Measurements from ENCODE around the gene STKLD1. TPM values are rescaled to one million over a fixed set of nuclear protein-coding genes. Genes with fewer than 3 reads are reported as not detected.

Gene STKLD1
- total RNA-seq, 1 experiment from 2014 or later = 4.1 TPM

DNA sequence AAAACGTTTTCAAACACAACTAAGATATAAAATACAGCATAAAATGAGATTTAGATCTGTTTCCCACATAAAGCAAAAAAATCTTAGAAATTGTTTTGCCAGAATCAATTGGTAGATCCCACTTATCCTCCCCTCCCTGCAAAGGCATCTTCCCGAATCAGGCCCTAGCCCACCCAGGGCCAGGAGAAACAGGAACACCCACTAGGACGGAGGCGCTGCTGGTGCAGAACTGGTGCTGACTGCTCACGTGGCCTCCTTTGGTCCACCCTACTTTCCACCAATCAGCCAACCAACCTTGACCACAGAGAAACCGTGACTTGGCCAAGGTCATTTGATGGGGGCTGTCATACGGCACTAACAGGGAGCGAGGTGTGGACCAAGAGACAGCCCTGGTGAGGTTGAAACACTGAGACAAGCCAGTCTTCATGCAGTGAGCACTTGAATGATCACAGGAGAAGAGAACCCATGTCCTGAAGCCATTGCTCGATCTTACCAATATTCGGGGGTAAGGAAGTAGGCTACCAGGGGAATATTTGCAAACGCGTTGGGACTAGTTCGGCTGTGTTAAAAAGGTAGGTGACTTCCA is 14.6 kb upstream of the STKLD1 start:
- no peak overlapping the region for H3K9ac ChIP-seq (ENCODE audit: low read length)
- BruUV-seq (replicated peaks) = no TSS peak
- no peak for ATAC-seq
- ChIA-PET CTCF (no interaction called here), POLR2A (ENCODE audit: unreplicated experiment) (no interaction called here)
- no peaks in the 10 kb centered on the region for H3F3A ChIP-seq (ENCODE audit: low read length, unreplicated experiment)
- H2AFZ ChIP-seq (ENCODE audit: low read length) = no peak overlapping the region
- peaks cover 19% of the 10 kb centered on the region for H3K36me3 ChIP-seq (ENCODE audit: low read depth, low read length)
- H3K4me2 ChIP-seq (ENCODE audit: low read length) = no peak overlapping the region
- H3K27ac ChIP-seq (ENCODE audit: low read length) = no peak overlapping the region
- no peak overlapping the region for H3K4me3 ChIP-seq (ENCODE audit: low read length)
- no peak for DNase-seq
- H4K20me1 ChIP-seq (ENCODE audit: low read length) = no peaks in the 10 kb centered on the region
- peaks cover 25% of the 10 kb centered on the region for H3K79me2 ChIP-seq (ENCODE audit: low read length)
- no peaks in the 10 kb centered on the region for H3K9me3 ChIP-seq (ENCODE audit: low read length)
- intact Hi-C loops (cut with micrococcal nuclease) = no loop called here
- no peaks in the 10 kb centered on the region for H3K9me2 ChIP-seq (replicated peaks; ENCODE audit: low read length)
- TF ChIP-seq EZH2phosphoT487 (IDR thresholded peaks at IDR 0.05; ENCODE audit: borderline replicate concordance, low read length) (no peak), EZH2 (IDR thresholded peaks at IDR 0.05; ENCODE audit: low read length, unreplicated experiment) (no peak), CTCF (conservative IDR thresholded peaks at IDR 0.05; ENCODE audit: low read depth, low read length) (no peak)
- H3K27me3 ChIP-seq (ENCODE audit: low read length) = no peaks in the 10 kb centered on the region
- H3K4me1 ChIP-seq (ENCODE audit: insufficient read depth, low read length) = peaks cover 11% of the 10 kb centered on the region

DNA sequence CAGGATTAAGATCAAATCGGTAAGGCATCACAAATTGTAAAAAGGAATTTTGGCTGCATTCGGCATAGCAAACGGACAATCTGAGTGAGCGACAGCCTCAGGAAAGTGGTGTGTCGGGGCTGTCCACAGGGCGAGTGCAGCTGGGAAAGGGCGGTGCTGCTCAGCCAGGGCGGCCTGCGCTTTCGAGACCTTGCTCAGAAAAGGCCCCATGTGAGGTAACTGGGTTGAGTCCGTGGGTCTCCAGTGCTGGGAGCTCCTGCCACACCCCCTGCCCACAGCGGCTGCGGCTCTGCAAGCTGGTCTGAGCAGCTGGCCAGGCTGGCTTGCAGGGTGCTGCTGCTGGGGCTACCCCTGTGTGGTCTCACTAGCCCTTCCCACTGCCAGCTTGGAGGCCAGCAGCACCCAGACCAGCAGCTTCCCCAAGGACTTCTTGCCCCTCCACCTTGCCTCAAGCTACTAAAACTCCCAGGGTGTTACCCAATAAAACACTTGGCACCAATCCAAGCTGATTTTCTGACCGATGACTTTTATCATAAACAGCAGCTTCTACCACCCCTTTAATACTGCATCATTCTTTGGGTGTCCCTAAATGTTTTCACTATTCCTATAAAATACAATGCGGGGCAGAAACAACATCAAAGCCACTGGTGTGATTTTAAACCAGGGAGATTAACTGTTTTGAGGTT is 13.7 kb upstream of the STKLD1 start:
- intact Hi-C loops (cut with micrococcal nuclease) = no loop called here
- ATAC-seq (no peak), DNase-seq (no peak)
- peaks cover 24% of the 10 kb centered on the region for H3K79me2 ChIP-seq (ENCODE audit: low read length)
- ChIA-PET POLR2A (ENCODE audit: unreplicated experiment) (no interaction called here), CTCF (no interaction called here)
- H2AFZ ChIP-seq (ENCODE audit: low read length) = no peak overlapping the region
- no peak overlapping the region for H3K27ac ChIP-seq (ENCODE audit: low read length)
- H3K9ac ChIP-seq (ENCODE audit: low read length) = no peak overlapping the region
- H3K4me3 ChIP-seq (ENCODE audit: low read length) = no peak overlapping the region
- H3K4me2 ChIP-seq (ENCODE audit: low read length) = no peak overlapping the region
- no peaks in the 10 kb centered on the region for H3K9me3 ChIP-seq (ENCODE audit: low read length)
- H4K20me1 ChIP-seq (ENCODE audit: low read length) = no peaks in the 10 kb centered on the region
- H3K27me3 ChIP-seq (ENCODE audit: low read length) = no peaks in the 10 kb centered on the region
- H3F3A ChIP-seq (ENCODE audit: low read length, unreplicated experiment) = no peaks in the 10 kb centered on the region
- no peaks in the 10 kb centered on the region for H3K9me2 ChIP-seq (replicated peaks; ENCODE audit: low read length)
- TF ChIP-seq CTCF (conservative IDR thresholded peaks at IDR 0.05; ENCODE audit: low read depth, low read length) (no peak), EZH2 (IDR thresholded peaks at IDR 0.05; ENCODE audit: low read length, unreplicated experiment) (no peak), EZH2phosphoT487 (IDR thresholded peaks at IDR 0.05; ENCODE audit: borderline replicate concordance, low read length) (no peak)
- peaks cover 19% of the 10 kb centered on the region for H3K36me3 ChIP-seq (ENCODE audit: low read depth, low read length)
- BruUV-seq (replicated peaks) = TSS peak; percentile 27
- peaks cover 6% of the 10 kb centered on the region for H3K4me1 ChIP-seq (ENCODE audit: insufficient read depth, low read length)

DNA sequence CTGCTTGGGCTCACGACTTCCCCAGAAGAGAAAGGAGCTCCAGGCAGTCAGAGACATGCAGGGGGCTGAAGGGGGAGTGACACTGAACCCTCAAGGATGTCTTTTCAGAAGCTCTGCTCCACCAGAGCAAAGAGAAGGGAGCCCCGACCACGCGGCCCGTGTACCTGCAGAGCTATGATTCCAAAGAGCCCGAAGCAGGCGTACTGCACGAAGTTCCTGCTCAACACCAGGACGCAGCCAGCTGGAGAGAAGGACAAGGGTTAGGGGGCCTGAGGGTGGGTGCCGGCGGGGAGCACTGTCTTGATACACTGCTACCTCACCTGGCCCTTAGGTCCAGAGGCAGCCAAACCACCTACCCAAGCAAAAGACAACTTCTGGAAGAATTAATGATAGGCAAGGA is 9.7 kb upstream of the STKLD1 start:
- BruUV-seq (replicated peaks) = no TSS peak
- POLR2A ChIA-PET (ENCODE audit: unreplicated experiment) = no interaction called here
- no peak for TF ChIP-seq EZH2phosphoT487 (IDR thresholded peaks at IDR 0.05; ENCODE audit: borderline replicate concordance, low read length)
- no peak for TF ChIP-seq CTCF (conservative IDR thresholded peaks at IDR 0.05; ENCODE audit: low read depth, low read length)
- no peak for TF ChIP-seq EZH2 (IDR thresholded peaks at IDR 0.05; ENCODE audit: low read length, unreplicated experiment)

More for the DNA sequence above, 9.7 kb upstream of the STKLD1 start:
- H3K4me2 ChIP-seq (ENCODE audit: low read length) = no peak overlapping the region
- H3K9me3 ChIP-seq (ENCODE audit: low read length) = no peaks in the 10 kb centered on the region
- peaks cover 21% of the 10 kb centered on the region; the same call in 1 of the 2 replicates for H4K20me1 ChIP-seq (ENCODE audit: low read length)
- peaks cover 47% of the 10 kb centered on the region for H3K79me2 ChIP-seq (ENCODE audit: low read length)
- DNase-seq = no peak
- no peak overlapping the region for H3K4me3 ChIP-seq (ENCODE audit: low read length)
- H3K9ac ChIP-seq (ENCODE audit: low read length) = no peak overlapping the region
- ATAC-seq = no peak
- H2AFZ ChIP-seq (ENCODE audit: low read length) = no peak overlapping the region
- peaks cover 16% of the 10 kb centered on the region; the same call in 1 of the 2 replicates for H3K36me3 ChIP-seq (ENCODE audit: low read depth, low read length)
- no peaks in the 10 kb centered on the region for H3K9me2 ChIP-seq (replicated peaks; ENCODE audit: low read length)
- H3F3A ChIP-seq (ENCODE audit: low read length, unreplicated experiment) = no peaks in the 10 kb centered on the region
- peaks cover 8% of the 10 kb centered on the region; the same call in 1 of the 2 replicates for H3K4me1 ChIP-seq (ENCODE audit: insufficient read depth, low read length)
- H3K27ac ChIP-seq (ENCODE audit: low read length) = no peak overlapping the region
- H3K27me3 ChIP-seq (ENCODE audit: low read length) = no peaks in the 10 kb centered on the region
- intact Hi-C loops (cut with micrococcal nuclease) = no loop called here
- CTCF ChIA-PET = no interaction called here
